ENCODE data around the gene RPS6KA5.
"Not testable (repeated sequence)": the region's sequence is repeated elsewhere in the genome, so short reads cannot be mapped to it uniquely, and the experiment has no call there.

RPS6KA5 gene

GRCh38 chr14:90980636-90981035 lies 79.8 kb downstream of the RPS6KA5 start:
- DNase-seq = not testable (repeated sequence)

GRCh38 chr14:90979515-90979914 lies 80.9 kb downstream of the RPS6KA5 start:
- DNase-seq = no peak

GRCh38 chr14:90976101-90976500 lies 84.3 kb downstream of the RPS6KA5 start:
- no peak for DNase-seq

GRCh38 chr14:90971687-90972086 lies 88.8 kb downstream of the RPS6KA5 start:
- DNase-seq = no peak

- DNase-seq = no peak
These were observed 90.3 kb downstream of the RPS6KA5 start for GRCh38 chr14:90970167-90970600.

- DNase-seq = no peak
These were observed 90.8 kb downstream of the RPS6KA5 start for GRCh38 chr14:90969531-90970166.

GRCh38 chr14:90968025-90968424 lies 92.4 kb downstream of the RPS6KA5 start:
- DNase-seq = peak; percentile 33

- no peak for DNase-seq
These were observed 93.9 kb downstream of the RPS6KA5 start for GRCh38 chr14:90966493-90966892.

GRCh38 chr14:90965765-90966164 lies 94.7 kb downstream of the RPS6KA5 start:
- no peak for DNase-seq

GRCh38 chr14:90963343-90963742 lies 97.1 kb downstream of the RPS6KA5 start:
- no peak for DNase-seq

- DNase-seq = no peak
These were observed 97.8 kb downstream of the RPS6KA5 start for GRCh38 chr14:90962505-90963109.

GRCh38 chr14:90960818-90961217 lies 99.6 kb downstream of the RPS6KA5 start:
- no peak for DNase-seq

GRCh38 chr14:90959344-90959743 lies 101.1 kb downstream of the RPS6KA5 start:
- DNase-seq = no peak

- no peak for DNase-seq
These were observed 104.2 kb downstream of the RPS6KA5 start for GRCh38 chr14:90956273-90956672.

- DNase-seq = not testable (repeated sequence)
These were observed 106.8 kb downstream of the RPS6KA5 start for GRCh38 chr14:90953643-90954042.

- DNase-seq = no peak
These were observed 117.1 kb downstream of the RPS6KA5 start for GRCh38 chr14:90943367-90943766.

- no peak for DNase-seq
These were observed 117.9 kb downstream of the RPS6KA5 start for GRCh38 chr14:90942511-90942910.

- no peak for DNase-seq
These were observed 118.7 kb downstream of the RPS6KA5 start for GRCh38 chr14:90941706-90942105.

GRCh38 chr14:90940318-90940962 lies 120.0 kb downstream of the RPS6KA5 start:
- DNase-seq = no peak

GRCh38 chr14:90939252-90939795 lies 121.1 kb downstream of the RPS6KA5 start:
- DNase-seq = not testable (repeated sequence)

GRCh38 chr14:90938615-90939014 lies 121.8 kb downstream of the RPS6KA5 start:
- no peak for DNase-seq

- no peak for DNase-seq
These were observed 123.5 kb downstream of the RPS6KA5 start for GRCh38 chr14:90936757-90937440.

GRCh38 chr14:90924621-90925340 lies 135.7 kb downstream of the RPS6KA5 start:
- DNase-seq = no peak

All from NK-92 treated with Interleukin-12 subunit alpha and Interleukin-12 subunit beta, amount 100 ng/mL, for 24 hours (cell line).